Ovary (tissue), 9 donors: ENCODE results near the gene LRPPRC. TPM values are rescaled to one million over a fixed set of nuclear protein-coding genes. Genes with fewer than 3 reads are reported as not detected.

Experiments used
- DNase-seq, 5 donors: peaks; one replicate each; pipeline ENCODE4 v3.0.0-alpha.2; 2019 to 2020
- H3K27ac ChIP-seq, 2 donors: fragments of 200-600 bp; one replicate each; pipeline versions ENCODE4 v1.5.1 to v1.8.0; 2019 to 2022
- H3K27me3 ChIP-seq: fragments of 200-600 bp; one replicate; pipeline ENCODE4 v1.8.0; 2022
- H3K36me3 ChIP-seq: fragments of 200-600 bp; sonication (generic); one replicate; pipeline ENCODE4 v1.5.1; 2019
- H3K4me1 ChIP-seq: one replicate; pipeline ENCODE4 v1.8.1; 2013; ENCODE audit warnings: mild to moderate bottlenecking, moderate library complexity; ENCODE audit not compliant: insufficient read depth
- H3K4me3 ChIP-seq: fragments of 200-600 bp; sonication (generic); one replicate; pipeline ENCODE4 v1.5.1; 2017
- H3K9me3 ChIP-seq, 2 donors: fragments of 200-600 bp in 1 of 2; sonication (generic) in 1 of 2; one replicate each; pipeline versions ENCODE4 v1.5.1 to v1.8.1; 2013 to 2019; ENCODE audit warnings: mild to moderate bottlenecking in 1 of 2, moderate library complexity in 1 of 2
- EP300 ChIP-seq: sonication (generic); formaldehyde crosslinking; IDR thresholded peaks from one replicate; pipeline ENCODE4 v1.6.1; 2017; ENCODE audit warnings: antibody characterized with exemption
- POLR2A ChIP-seq: fragments of 450-650 bp; IDR thresholded peaks from one replicate; pipeline ENCODE4 v1.6.1; 2017; ENCODE audit warnings: antibody characterized with exemption, mild to moderate bottlenecking, moderate library complexity
- WGBS, 3 donors: extraction: QIAGEN DNeasy Blood & Tissue Kit in 1 of 3; methylation state at CpG; one replicate each; pipeline versions ENCODE4 v1.1.5 to v1.1.7; 2013 to 2017; 5-methylcytosine and 5-hydroxymethylcytosine counted together
- intact Hi-C, 4 donors: fragments of 100-400 bp; cut with DNase I; formaldehyde crosslinking; loops; one replicate each; pipeline versions ENCODE4 v1.11.0 to v1.15.1; 2022 to 2023
- polyA plus RNA-seq, 2 donors: library from polyadenylated mRNA; stranded (reverse); fragments of 200-250 nt in 1 of 2; fragments of 350-450 nt in 1 of 2; fragmentation: Illumina TruSeq in 1 of 2; extraction: RNeasy Lipid Tissue Mini Kit (QIAGEN cat#74804) in 1 of 2; gene quantifications; one replicate each; pipeline ENCODE4 v1.2.3, GENCODE V29; 2013 to 2014
- total RNA-seq, 7 donors: library from RNA; depleted of rRNA in 2 of 7; stranded (reverse); fragments of >200 nt in 2 of 7; fragmentation: NEBNext Ultra II Directional in 3 of 7; extraction: Animal tissue kit (Norgen Biotek cat#: 25700) in 3 of 7; gene quantifications; one replicate each; pipeline versions ENCODE4 v1.1.0 to v1.2.4, GENCODE V29; 2016 to 2023
- TF ChIP-seq, protein P1 (sequence below), 3 donors: fragments of 450-650 bp in 2 of 3; fragments of 200-600 bp in 1 of 3; IDR thresholded peaks; one replicate each; pipeline versions ENCODE4 v1.5.1 to v1.8.0; 2016 to 2022; ENCODE audit warnings: antibody characterized with exemption in 3 of 3, mild to moderate bottlenecking in 1 of 3
- donor health status: DM: no; HTN: no; CAD: no; lungs with moderate emphysema.
- donor health status: DM: no; HTN: no; CAD: no.
- donor health status: Bipolar disorder and iron deficiency.
- donor health status: DM: yes; HTN: yes; CAD: no.
- donor health status: DM: no; HTN: no; CAD: no.
- donor health status: DM: yes; HTN: yes; CAD: no.

Gene LRPPRC
- total and polyA plus RNA-seq, 9 donors, result 27.6 to 74.9 (median 66.9) TPM

GRCh38 chr2:43948370-43948769 lies 47.4 kb downstream of the LRPPRC start:
- no peak for DNase-seq
- H3K27ac ChIP-seq, result no peak overlapping the region

GRCh38 chr2:43946685-43947084 lies 49.1 kb downstream of the LRPPRC start:
- Histone ChIP-seq H3K27ac (no peak overlapping the region), H3K4me1 (no peaks in the 10 kb centered on the region), H3K9me3 (no peaks in the 10 kb centered on the region), H3K27me3 (no peaks in the 10 kb centered on the region), H3K36me3 (no peaks in the 10 kb centered on the region), H3K4me3 (no peak overlapping the region)
- intact Hi-C loops, result no loop called here
- TF ChIP-seq POLR2A (no peak), EP300 (no peak)
- TF ChIP-seq, protein P1, sequence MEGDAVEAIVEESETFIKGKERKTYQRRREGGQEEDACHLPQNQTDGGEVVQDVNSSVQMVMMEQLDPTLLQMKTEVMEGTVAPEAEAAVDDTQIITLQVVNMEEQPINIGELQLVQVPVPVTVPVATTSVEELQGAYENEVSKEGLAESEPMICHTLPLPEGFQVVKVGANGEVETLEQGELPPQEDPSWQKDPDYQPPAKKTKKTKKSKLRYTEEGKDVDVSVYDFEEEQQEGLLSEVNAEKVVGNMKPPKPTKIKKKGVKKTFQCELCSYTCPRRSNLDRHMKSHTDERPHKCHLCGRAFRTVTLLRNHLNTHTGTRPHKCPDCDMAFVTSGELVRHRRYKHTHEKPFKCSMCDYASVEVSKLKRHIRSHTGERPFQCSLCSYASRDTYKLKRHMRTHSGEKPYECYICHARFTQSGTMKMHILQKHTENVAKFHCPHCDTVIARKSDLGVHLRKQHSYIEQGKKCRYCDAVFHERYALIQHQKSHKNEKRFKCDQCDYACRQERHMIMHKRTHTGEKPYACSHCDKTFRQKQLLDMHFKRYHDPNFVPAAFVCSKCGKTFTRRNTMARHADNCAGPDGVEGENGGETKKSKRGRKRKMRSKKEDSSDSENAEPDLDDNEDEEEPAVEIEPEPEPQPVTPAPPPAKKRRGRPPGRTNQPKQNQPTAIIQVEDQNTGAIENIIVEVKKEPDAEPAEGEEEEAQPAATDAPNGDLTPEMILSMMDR (IDR thresholded peaks at IDR 0.05), result no peak
- WGBS, 3 donors, result 96 to 99% (median 98%) methylated on average over 4 of the region's 4 CpGs
- no peak for DNase-seq

More at GRCh38 chr2:43948370-43948769, 47.4 kb downstream of the LRPPRC start:
- no peak overlapping the region for H3K4me3 ChIP-seq
- 84 to 90% (median 89%) methylated on average over 3 of the region's 3 CpGs for WGBS, 3 donors
- intact Hi-C loops, result no loop called here
- H3K27me3 ChIP-seq, result no peaks in the 10 kb centered on the region
- no peaks in the 10 kb centered on the region for H3K36me3 ChIP-seq
- TF ChIP-seq, protein P1 (IDR thresholded peaks at IDR 0.05), result no peak
- no peak for TF ChIP-seq EP300
- no peak for TF ChIP-seq POLR2A
- no peaks in the 10 kb centered on the region for H3K9me3 ChIP-seq
- no peaks in the 10 kb centered on the region for H3K4me1 ChIP-seq

GRCh38 chr2:43945439-43945838 lies 50.4 kb downstream of the LRPPRC start:
- TF ChIP-seq, protein P1 (IDR thresholded peaks at IDR 0.05), result no peak
- TF ChIP-seq EP300, result no peak
- no peak for TF ChIP-seq POLR2A
- no peak overlapping the region for H3K27ac ChIP-seq
- H3K9me3 ChIP-seq, result no peaks in the 10 kb centered on the region
- H3K27me3 ChIP-seq, result no peaks in the 10 kb centered on the region
- WGBS, 3 donors, result 90 to 93% (median 92%) methylated on average over 3 of the region's 3 CpGs
- H3K4me3 ChIP-seq, result no peak overlapping the region
- H3K36me3 ChIP-seq, result no peaks in the 10 kb centered on the region
- H3K4me1 ChIP-seq, result no peaks in the 10 kb centered on the region
- intact Hi-C loops, result no loop called here
- no peak for DNase-seq

DNA sequence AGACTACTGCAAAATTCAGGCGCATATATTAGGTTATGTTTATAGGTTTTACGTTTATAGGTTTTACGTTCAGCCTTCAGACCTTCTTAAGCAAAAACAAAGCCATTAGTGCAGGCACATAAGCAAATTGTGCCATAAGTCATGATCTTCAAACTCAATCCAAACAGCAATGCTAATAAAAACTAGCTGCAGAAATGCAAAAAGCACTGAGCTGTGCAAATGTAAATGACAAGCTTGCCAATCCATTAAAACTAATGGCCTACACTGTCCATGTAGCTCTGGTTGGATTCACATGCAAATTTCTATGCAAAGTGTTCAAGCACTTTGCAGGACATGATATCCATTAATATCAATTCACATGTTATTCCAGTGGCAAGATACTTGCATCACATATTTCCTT lies 50.9 kb downstream of the LRPPRC start:
- TF ChIP-seq EP300 (no peak), POLR2A (no peak)
- TF ChIP-seq, protein P1 (IDR thresholded peaks at IDR 0.05), result no peak
- intact Hi-C loops, result no loop called here
- Histone ChIP-seq H3K4me3 (no peak overlapping the region), H3K27ac (no peak overlapping the region), H3K27me3 (no peaks in the 10 kb centered on the region), H3K4me1 (no peaks in the 10 kb centered on the region), H3K36me3 (no peaks in the 10 kb centered on the region), H3K9me3 (no peaks in the 10 kb centered on the region)
- 90 to 93% (median 92%) methylated on average over 3 of the region's 3 CpGs for WGBS, 3 donors
- no peak for DNase-seq
